ENCODE results near the gene MYCT1.

Gene MYCT1

DNA sequence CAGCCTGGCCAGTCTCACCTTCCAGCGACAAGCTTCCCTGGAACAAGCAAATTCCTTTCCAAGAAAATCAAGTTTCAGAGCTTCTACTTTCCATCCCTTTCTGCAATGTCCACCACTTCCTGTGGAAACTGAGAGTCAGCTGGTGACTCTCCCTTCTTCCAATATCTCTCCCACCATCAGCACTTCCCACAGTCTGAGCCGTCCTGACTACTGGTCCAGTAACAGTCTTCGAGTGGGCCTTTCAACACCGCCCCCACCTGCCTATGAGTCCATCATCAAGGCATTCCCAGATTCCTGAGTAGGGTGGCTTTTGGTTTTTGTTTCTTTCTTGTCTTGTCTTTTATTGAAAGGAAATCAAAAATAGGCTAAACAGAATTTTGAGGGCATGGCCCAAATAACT lies 24.3 kb downstream of the MYCT1 start:
- DNase-seq = no peak

DNA sequence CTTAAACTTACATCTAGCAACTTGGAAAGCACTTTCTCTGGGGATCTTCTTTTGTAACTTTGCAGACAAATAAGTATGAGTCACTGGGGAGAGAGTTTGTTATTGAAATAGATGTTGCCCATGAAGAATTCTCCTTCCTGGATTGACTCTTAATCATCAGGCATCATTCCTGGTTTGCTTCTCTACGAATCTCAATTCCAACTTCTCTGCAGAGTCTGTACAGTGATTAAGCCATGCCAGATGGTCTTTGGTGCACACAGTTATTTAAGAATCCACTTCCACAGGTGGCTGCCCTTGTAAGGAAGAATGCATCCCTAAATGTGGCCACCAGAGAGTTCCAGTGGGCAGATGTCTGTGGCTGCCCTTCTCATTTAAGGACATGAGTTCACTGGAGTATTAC lies 25.7 kb downstream of the MYCT1 start:
- DNase-seq = no peak

DNA sequence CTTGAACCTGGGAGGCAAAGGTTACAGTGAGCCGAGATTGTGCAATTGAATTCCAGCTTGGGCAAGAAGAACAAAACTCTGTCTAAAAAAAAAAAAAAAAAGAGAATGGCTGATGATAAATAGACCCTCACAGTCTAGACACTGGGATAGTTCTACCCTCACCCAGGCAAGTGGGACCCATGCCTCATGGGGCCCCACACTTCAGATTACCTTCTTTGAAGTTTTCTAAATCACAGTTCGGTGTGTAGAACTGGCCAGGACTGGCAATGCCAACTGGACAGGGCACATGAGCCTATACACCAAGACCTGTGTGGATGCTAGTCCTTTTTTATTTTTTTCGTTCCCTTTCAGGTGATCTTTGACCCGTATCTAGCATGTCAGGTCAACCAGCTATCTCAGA lies 28.6 kb downstream of the MYCT1 start:
- DNase-seq = no peak

DNA sequence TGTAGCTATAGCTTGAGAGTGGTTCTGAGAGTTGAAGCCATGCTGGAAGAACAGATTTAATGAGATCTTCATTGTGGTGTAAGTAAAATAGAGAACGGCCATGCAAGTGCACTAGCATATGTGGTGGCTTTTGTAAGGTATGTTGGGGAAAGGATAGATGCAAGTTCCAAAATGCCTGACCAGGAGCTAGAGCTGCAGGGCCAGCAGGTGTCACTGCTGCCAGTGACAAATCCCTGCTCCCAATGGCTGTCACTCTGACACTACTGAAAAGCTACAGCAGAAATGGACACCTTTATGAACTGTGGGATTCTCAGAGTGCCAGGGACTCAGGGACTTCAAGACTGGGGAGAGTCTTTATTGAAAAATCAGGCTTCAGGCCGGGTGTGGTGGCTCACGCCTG lies 29.8 kb downstream of the MYCT1 start:
- no peak for DNase-seq

DNA sequence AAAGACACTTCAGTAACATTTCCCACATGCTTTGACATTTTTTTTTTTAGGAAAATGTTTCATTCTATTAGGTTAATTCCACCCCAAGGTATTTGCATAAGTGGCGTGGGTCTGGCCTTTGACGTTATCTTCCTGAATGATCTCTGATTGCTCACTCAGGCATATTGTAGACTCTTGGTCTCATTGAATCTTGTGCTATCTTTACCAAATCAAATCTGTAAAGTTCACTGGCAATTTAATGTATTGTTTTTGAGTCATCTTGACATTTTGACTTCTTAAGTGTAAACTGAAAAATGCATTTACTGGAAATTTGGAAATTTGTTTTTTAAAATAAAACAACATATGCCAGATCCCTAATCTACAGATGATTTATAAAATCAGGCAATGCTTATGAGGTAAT lies 36.9 kb downstream of the MYCT1 start:
- no peak for DNase-seq

DNA sequence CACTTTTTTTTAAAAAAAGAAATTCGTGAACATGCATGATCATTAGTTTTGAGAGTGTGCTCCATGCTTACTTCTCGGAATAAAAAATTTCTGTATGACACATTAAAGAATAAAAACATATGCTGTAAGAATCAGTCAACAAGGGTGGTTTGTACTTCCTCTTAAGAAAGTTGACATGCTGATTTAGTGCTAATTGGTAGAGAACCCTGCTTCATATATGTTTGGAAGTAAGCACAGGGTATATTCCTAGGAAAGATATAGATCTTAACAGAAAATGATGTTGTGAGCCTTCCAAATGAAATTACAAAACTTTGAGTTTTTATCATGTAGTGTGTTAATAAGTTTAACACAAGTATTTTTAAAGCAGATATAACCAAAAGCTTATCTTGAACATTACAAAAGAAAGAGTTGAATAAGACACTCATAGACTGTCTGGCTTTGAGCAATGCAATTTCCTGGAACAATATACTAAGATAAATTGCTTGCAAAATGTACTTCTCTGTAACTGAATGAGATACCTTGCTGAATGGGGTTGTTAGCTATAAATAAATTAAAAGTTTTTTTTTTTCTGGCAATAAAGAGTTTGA lies 39.1 kb downstream of the MYCT1 start:
- DNase-seq = no peak

DNA sequence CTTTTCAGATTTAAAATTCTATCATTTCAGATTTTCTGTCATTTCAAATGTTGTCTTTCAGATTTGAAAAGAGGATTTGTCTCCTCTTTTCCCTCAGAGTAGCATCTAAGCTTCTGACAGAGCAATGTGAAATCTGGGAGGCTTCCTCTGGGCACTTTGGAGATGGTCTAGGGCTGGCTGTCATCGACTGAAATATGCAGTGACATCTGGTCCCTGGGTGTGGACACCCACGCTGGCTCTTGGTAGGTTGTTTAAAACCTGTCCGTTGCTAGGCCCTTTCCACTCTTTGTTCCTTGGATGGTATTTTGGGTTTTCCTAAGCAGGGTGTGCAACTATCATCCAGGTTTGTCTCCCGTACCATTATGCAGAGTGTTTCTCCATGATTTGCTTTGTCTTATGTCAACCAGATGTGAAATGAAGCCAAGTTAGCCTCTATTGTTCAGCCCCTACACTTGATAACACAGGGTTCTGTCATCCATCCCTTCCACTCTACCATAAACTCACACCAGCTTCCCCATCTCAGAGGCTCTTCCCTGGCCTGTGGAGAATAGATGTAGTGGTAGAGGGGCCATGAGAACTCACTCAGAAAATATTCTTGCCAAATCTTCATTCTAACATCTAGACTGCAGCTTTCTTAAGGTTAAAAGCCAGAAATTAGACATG lies 47.9 kb downstream of the MYCT1 start:
- no peak for DNase-seq

DNA sequence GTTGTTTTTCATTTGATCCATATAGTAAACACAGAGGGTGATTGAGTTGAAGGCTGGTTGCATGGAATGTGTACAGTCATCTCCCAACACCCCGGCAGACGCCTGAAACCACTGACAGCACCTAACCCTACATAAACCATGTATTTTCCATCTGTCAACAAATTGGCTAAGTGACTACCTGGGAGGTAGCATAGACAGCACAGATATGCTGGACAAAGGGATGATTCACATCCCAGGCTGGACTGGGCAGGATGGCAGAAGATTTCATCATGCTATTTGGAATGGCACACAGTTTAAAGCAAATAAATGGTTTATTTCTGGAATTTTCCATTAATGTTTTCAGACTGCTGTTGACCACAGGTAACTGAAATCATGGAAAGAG lies 48.5 kb downstream of the MYCT1 start:
- DNase-seq = no peak

DNA sequence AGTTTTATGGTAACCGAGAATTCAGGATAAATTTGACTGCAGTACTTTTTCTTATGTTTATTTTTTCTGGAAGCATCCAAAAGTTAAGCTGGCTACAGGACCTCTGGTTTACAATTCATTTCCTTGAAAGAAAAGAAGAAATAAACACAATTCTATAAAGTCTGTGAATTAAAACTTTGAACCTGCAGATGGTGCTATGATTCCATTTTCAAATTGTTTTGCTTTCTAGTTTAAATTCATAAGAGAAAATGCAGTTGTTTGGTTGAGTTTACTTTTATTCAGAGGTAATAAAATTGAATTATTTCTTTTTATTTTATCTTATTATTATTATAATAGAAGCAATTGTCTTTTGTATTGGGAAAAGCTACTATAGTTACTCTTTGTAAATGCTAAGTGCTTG lies 51.1 kb downstream of the MYCT1 start:
- DNase-seq = no peak

DNA sequence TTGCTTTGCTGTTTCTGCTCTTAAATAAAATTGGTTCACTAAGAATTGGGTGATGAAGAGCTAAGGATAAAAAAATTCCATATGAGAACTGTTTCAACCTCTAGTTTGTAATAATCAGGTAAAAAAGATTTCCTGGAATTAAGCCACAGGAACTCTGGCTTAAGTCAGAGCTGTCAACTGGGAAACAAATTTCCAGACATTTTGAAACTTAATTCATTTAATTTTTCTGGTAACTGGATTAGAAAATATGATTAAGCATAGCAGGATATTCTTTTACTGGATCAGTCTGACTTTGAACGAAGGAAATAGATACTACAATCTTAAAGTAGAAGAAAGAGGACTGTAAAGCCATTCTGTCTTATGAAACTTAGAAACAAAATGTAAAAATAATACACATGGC lies 51.6 kb downstream of the MYCT1 start:
- DNase-seq = no peak

DNA sequence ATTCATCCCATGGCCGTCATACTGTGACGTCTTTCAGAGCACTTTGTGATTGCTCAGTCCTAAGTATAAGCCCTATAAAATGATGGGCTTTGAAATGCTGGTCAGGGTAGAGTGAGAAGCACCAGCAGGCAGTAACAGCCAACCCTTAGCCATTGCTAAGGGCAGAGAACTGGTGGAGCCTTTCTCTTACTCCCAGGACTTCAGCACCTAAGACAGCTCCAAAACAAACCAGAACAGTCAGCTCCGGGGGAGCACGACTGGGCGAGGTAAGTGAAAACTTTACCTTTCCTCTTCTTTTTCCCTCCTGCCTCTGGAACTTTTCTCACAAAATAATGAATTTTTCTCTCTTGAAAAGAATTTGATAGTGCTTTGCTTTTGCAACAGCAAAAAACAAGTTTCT lies 53.0 kb downstream of the MYCT1 start, which contains the start of gene VIP:
Gene VIP (plus strand): TSS at position 104 of the 400 bp plus-strand sequence. CDS start 1,381 bp downstream, outside the sequence.
- no peak for DNase-seq

DNA sequence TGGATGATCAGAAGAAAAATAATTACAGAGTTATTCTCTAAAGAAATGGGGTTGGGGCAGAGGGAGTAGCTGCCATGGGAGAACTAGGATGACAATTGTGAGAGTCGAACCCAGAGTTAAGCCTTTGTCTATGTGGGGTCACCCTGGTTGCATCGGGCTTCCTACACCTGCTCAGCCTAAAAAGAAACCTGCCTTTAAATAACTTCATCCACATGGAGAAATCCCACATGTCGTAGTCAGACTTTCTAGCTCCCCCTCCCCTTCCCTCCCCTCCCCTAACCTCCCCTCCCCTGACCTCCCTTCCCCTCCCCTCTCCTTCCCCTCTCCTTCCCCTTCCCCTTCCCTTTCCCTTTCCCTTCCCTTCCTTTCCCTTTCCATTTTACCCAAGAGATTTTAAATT lies 67.6 kb downstream of the MYCT1 start:
- DNase-seq = no peak

DNA sequence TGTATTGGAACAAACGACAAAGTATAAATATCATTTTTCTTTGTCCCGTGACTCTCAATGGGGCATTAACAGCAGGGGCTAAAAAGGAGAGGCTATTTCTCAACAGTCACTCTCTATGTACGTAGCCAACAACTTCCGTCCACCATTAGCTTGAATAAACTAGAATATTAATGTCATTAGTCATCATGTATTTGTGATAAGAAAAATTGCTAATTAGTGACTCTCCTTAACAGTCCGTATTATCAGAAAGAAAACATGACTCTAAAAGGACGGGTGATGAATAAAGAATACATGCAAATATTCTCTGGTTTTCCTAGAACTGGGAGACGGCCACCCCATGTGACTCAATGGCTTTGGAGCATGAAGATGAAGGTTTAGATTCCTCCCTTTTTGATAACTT lies 71.5 kb downstream of the MYCT1 start:
- no peak for DNase-seq

DNA sequence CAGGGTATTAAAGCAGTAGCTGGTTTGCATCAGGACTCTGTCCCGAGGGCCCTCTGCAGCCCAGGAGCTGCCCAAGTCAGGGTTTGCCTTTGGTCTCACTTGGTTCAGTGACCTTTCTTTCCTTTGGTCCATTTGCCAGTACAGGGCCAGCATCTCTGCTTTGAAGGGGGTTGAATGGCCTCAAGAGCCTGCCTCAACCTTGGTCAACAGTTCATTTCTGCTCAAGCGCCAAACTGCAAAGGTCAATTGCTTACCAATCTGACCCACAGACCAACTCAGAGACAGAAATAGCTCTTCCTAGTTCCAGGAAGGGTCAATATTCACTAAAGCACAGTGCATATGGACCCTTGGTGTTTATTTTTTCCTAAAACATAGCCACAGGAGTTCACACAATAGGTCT lies 72.3 kb downstream of the MYCT1 start:
- DNase-seq = no peak

DNA sequence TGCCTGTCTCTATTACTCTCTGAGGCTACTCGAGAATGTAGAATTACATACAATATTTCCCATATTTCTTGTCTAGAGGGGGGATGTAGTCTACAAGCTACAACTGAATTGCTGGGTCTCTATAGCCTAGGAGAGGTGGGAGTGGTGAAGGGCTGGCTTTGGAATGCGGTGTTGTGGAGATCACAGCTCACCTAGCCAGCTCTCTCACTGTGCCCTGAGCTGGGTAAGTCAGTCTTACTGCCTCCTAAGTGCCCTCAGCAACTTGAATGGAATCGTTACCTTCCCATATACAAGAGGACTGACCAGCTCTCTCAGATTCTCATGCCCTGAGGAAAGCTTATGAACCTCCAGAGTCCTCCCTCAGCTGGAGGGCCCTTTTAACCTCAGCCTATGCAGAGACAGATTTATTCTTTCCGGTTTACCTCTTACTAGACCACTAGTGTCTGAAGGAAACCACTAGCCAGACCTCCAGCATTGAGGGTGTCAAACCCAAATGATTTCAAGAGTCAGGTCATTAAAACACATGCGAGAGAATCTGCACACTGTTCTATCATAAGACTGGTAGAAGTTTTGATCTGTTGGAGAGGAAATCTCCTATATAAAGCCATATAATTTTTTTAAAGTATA lies 73.5 kb downstream of the MYCT1 start:
- DNase-seq = no peak
